ENCODE measurements around the gene SLC25A26. TPM values are rescaled to one million over a fixed set of nuclear protein-coding genes. Genes with fewer than 3 reads are reported as not detected.
A peak's percentile ranks its signal among the peaks of the same experiment; 100 is the strongest.
"Not testable (repeated sequence)": the region's sequence is repeated elsewhere in the genome, so short reads cannot be mapped to it uniquely, and the experiment has no call there.

SLC25A26 gene
- total RNA-seq, 2 donors from 2014 or later: 8.6 to 9.2 TPM

DNA sequence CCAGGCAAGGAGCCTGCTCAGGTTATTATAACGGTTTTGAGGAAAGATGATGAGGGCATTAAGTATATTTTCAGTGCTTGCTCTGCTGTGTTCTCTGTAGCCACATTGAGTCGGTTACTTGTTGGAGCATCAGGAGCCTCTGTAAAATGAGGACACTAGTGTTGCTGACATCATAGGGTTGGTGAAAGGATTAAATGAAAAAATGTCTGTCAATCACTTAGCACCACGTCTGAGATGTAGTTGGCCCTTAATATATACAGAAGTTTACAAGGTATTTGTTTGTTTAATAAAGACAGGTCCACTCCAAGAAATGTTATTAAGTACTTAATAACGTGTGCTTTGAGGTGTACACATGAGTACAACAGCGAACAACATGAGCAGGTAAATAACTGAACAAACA lies 735 bp upstream of the SLC25A26 start:
- no peaks in the 10 kb centered on the region for H3K36me3 ChIP-seq (replicated peaks in 1 of 2; ENCODE audit: insufficient read depth in 1 of 2, low read depth in 2 of 2)
- peak overlapping the region in 2 of 4 donors; percentile 11 to 88 for H3K27ac ChIP-seq
- no peak for ATAC-seq
- DNase-seq: no peak
- TF ChIP-seq POLR2A (IDR thresholded peaks at IDR 0.05): no peak
- TF ChIP-seq, protein P1, sequence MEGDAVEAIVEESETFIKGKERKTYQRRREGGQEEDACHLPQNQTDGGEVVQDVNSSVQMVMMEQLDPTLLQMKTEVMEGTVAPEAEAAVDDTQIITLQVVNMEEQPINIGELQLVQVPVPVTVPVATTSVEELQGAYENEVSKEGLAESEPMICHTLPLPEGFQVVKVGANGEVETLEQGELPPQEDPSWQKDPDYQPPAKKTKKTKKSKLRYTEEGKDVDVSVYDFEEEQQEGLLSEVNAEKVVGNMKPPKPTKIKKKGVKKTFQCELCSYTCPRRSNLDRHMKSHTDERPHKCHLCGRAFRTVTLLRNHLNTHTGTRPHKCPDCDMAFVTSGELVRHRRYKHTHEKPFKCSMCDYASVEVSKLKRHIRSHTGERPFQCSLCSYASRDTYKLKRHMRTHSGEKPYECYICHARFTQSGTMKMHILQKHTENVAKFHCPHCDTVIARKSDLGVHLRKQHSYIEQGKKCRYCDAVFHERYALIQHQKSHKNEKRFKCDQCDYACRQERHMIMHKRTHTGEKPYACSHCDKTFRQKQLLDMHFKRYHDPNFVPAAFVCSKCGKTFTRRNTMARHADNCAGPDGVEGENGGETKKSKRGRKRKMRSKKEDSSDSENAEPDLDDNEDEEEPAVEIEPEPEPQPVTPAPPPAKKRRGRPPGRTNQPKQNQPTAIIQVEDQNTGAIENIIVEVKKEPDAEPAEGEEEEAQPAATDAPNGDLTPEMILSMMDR (IDR thresholded peaks at IDR 0.05): no peak
- H3K27me3 ChIP-seq: no peaks in the 10 kb centered on the region
- H3K4me3 ChIP-seq: peak overlapping the region in 1 of 2 donors; percentile 55
- H3K9me3 ChIP-seq: no peaks in the 10 kb centered on the region
- 17% methylated on average over 5 of the region's 5 CpGs for WGBS, 2 donors
- intact Hi-C loops (cut with DNase I): no loop called here
- peaks cover 14% of the 10 kb centered on the region for H3K4me1 ChIP-seq

DNA sequence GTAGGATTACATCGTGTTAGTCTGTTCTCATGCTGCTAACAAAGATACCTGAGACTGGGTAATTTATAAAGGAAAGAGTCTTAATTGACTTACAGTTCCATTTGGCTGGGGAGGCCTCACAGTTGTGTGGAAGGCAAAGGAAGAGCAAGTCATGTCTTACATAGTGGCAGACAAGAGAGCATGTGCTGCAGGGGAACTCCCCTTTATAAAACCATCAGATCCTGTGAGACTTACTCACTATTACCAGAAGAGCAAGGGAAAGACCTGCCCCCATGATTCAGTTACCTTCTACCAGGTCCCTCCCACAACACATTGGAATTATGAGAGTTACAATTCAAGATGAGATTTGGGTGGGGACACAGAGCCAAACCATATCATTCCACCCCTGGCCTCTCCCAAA lies 3.4 kb downstream of the SLC25A26 start:
- ATAC-seq (no peak), DNase-seq (no peak)
- intact Hi-C loops (cut with DNase I): no loop called here
- 88 to 96% methylated on average over 1 of the region's 1 CpG for WGBS, 2 donors
- no peak overlapping the region for H3K27ac ChIP-seq
- H3K4me3 ChIP-seq: no peak overlapping the region
- no peak for TF ChIP-seq POLR2A (IDR thresholded peaks at IDR 0.05)
- TF ChIP-seq, protein P1 (IDR thresholded peaks at IDR 0.05): no peak
- H3K4me1 ChIP-seq: peaks cover 14% of the 10 kb centered on the region
- H3K9me3 ChIP-seq: no peaks in the 10 kb centered on the region
- H3K36me3 ChIP-seq (replicated peaks in 1 of 2; ENCODE audit: insufficient read depth in 1 of 2, low read depth in 2 of 2): no peaks in the 10 kb centered on the region
- no peaks in the 10 kb centered on the region for H3K27me3 ChIP-seq

DNA sequence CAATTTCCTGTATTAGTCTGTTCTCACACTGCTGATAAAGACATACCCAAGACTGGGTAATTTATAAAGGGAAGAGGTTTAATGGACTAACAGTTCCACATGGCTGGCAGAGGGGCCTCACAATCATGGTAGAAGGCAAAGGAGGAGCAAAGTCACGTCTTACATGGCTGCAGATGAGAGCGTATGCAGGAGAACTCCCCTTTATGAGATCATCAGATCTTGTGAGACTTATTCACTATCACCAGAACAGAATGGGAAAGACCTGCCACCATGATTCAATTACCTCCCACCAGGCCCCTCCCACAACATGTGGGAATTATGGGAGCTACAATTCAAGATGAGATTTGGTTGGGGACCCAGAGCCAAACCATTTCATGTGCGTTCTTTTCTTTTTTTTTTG lies 5.3 kb downstream of the SLC25A26 start:
- H3K27me3 ChIP-seq; DNase-seq; H3K27ac ChIP-seq; ATAC-seq; H3K4me3 ChIP-seq; H3K36me3 ChIP-seq (replicated peaks in 1 of 2; ENCODE audit: insufficient read depth in 1 of 2, low read depth in 2 of 2); intact Hi-C loops (cut with DNase I); H3K9me3 ChIP-seq: not testable (repeated sequence)
- H3K4me1 ChIP-seq: peaks cover 14% of the 10 kb centered on the region
- 90 to 94% methylated on average over 3 of the region's 3 CpGs for WGBS, 2 donors

DNA sequence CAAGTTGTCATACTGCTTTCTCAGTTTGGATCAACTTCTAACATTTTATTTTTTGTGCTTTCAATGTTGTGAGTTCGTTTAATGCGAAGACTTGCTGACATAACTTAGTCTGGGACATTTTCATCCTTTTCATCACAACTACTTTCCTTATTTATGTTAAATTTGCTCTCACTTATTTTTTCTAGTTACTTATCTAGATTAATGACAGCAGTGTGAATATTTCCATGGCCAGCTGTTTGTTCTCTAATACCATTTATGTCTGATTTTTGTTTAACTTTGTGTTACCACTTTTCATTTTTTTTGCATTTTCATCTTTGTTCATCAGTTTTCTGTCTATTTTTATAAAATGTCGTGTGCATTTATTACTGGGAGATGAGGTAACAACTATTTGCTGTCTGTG lies 6.2 kb downstream of the SLC25A26 start:
- WGBS, 2 donors: 64 to 71% methylated on average over 3 of the region's 3 CpGs
- DNase-seq (no peak), ATAC-seq (no peak)
- intact Hi-C loops (cut with DNase I): no loop called here
- Histone ChIP-seq H3K4me1 (peaks cover 5% of the 10 kb centered on the region), H3K9me3 (no peaks in the 10 kb centered on the region), H3K36me3 (replicated peaks in 1 of 2; ENCODE audit: insufficient read depth in 1 of 2, low read depth in 2 of 2) (no peaks in the 10 kb centered on the region), H3K27ac (no peak overlapping the region), H3K4me3 (no peak overlapping the region), H3K27me3 (no peaks in the 10 kb centered on the region)
- TF ChIP-seq POLR2A (IDR thresholded peaks at IDR 0.05): no peak

DNA sequence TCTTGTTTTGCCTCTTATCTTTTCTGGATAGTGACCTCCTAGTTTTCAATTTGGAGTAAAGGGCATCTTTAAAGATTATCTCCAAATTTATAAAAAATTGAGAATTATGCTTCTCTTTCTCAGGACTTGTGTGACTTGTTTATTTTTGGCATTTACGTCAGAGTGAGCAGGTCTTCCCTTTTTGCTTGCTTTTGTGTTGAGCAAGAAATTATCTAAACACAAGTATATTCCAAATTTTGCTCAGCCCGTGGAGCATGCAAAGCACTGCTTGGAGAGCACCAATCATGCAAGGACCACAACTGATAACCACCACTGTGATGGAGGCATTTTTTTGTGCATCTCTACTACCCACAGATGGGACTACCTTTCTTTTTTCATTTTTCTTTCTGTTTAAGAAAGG lies 7.1 kb downstream of the SLC25A26 start:
- H3K4me1 ChIP-seq: no peaks in the 10 kb centered on the region
- H3K4me3 ChIP-seq: no peak overlapping the region
- no peaks in the 10 kb centered on the region for H3K9me3 ChIP-seq
- ATAC-seq (no peak), DNase-seq (no peak)
- no peak overlapping the region for H3K27ac ChIP-seq
- intact Hi-C loops (cut with DNase I): no loop called here
- no peaks in the 10 kb centered on the region for H3K36me3 ChIP-seq (replicated peaks in 1 of 2; ENCODE audit: insufficient read depth in 1 of 2, low read depth in 2 of 2)
- TF ChIP-seq, protein P1 (IDR thresholded peaks at IDR 0.05): no peak
- WGBS, 2 donors: 46 to 84% methylated on average over 2 of the region's 2 CpGs
- no peaks in the 10 kb centered on the region for H3K27me3 ChIP-seq

DNA sequence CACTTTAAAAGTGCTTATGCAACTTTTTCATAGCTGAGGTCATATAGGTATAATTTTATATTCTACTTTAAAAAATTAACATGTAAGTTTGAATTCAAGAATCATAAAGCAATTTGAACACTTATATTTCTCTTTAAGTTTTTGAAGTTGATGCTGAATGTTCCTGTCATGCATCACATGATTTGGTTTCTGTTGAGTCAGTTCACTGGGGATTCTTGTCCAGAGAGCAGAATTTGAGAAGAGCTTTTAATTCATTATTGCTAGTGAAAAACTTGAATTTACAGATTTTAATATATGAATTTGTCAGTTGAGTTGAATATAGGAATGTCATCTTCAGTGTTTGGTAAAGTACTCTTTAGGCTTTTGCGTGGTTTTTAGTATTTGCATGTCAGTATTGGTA lies 7.9 kb downstream of the SLC25A26 start:
- TF ChIP-seq, protein P1 (IDR thresholded peaks at IDR 0.05): no peak
- no peak for TF ChIP-seq POLR2A (IDR thresholded peaks at IDR 0.05)
- no peak for ATAC-seq
- intact Hi-C loops (cut with DNase I): no loop called here

More for the DNA sequence above, 7.9 kb downstream of the SLC25A26 start:
- Histone ChIP-seq H3K36me3 (replicated peaks in 1 of 2; ENCODE audit: insufficient read depth in 1 of 2, low read depth in 2 of 2) (no peaks in the 10 kb centered on the region), H3K4me1 (no peaks in the 10 kb centered on the region), H3K27ac (no peak overlapping the region), H3K9me3 (no peaks in the 10 kb centered on the region), H3K4me3 (no peak overlapping the region), H3K27me3 (no peaks in the 10 kb centered on the region)
- WGBS, 2 donors: 94 to 100% methylated on average over 1 of the region's 1 CpG
- no peak for DNase-seq

Data from body of pancreas (tissue), 4 donors.